K562 (cell line): ENCODE results near the gene CALR3. TPM values are rescaled to one million over a fixed set of nuclear protein-coding genes. Genes with fewer than 3 reads are reported as not detected.

Experiments
- ATAC-seq: fragments of 200-7000 bp; cut with Tn5 transposase; 3 replicates; pipeline ENCODE4 v1.9.1; 2020; ENCODE audit warnings: moderate library complexity
- BruUV-seq: library from RNA; stranded (reverse); fragments of 400-500 nt; replicated peaks from 2 replicates; lab custom pipeline; 2021; lab: Mats Ljungman, UMichigan
- CTCF ChIA-PET: fragments of 300-600 bp; formaldehyde crosslinking; extraction: SDS; loops from one replicate; lab custom pipeline; 2021; ENCODE audit warnings: low intra/inter-chr PET ratio; lab: Yijun Ruan, JAX
- POLR2A ChIA-PET: fragments of 300-600, 350-650 bp; sonication (Branson Sonifier 250); formaldehyde crosslinking; extraction: SDS; loops from one replicate; lab custom pipeline; 2021; ENCODE audit warnings: antibody characterized with exemption, inconsistent platforms; lab: Yijun Ruan, JAX
- DNase-seq, 4 experiments: peaks; one replicate each; pipeline versions ENCODE4 v3.0.0 to v3.0.0-alpha.2; 2011 to 2018; ENCODE audit warnings: low spot score in 3 of 4, mixed read lengths in 3 of 4; ENCODE audit errors: extremely low read depth in 1 of 4
- FAIRE-seq: peaks from 2 replicates; lab custom pipeline; 2011; peaks lifted over from hg19 to GRCh38; lab: Jason Lieb, UNC
- H2AFZ ChIP-seq: 2 replicates; pipeline ENCODE4 v1.6.0; 2011; ENCODE audit warnings: low read depth, low read length, control low read depth, inconsistent platforms
- H3K27ac ChIP-seq: fragments of 200-600 bp; 3 replicates; pipeline ENCODE4 v1.8.0; 2011; ENCODE audit warnings: low read depth, mild to moderate bottlenecking, control low read depth, inconsistent platforms, low read length, moderate library complexity, mixed read lengths; ENCODE audit errors: extremely low read depth
- H3K27me3 ChIP-seq, 2 experiments: fragments of 300-600 bp in 1 of 2; 2 replicates in 1 of 2; 3 replicates in 1 of 2; pipeline versions ENCODE4 v1.6.0 to v1.8.0; 2011; ENCODE audit warnings: inconsistent platforms in 2 of 2, low read length in 2 of 2, mild to moderate bottlenecking in 1 of 2, mixed read lengths in 1 of 2, moderate library complexity in 1 of 2; ENCODE audit not compliant: control insufficient read depth in 2 of 2, insufficient read depth in 2 of 2
- H3K36me3 ChIP-seq: fragments of 300-600 bp; 3 replicates; pipeline ENCODE4 v1.8.0; 2011; ENCODE audit warnings: mild to moderate bottlenecking, low read length, inconsistent platforms; ENCODE audit not compliant: control insufficient read depth, insufficient read depth
- H3K4me1 ChIP-seq, 2 experiments: fragments of 200-600 bp in 1 of 2; replicated peaks in 1 of 2; 2 replicates in 1 of 2; 3 replicates in 1 of 2; pipeline versions ENCODE4 v1.5.1 to v1.8.0; 2011; ENCODE audit warnings: inconsistent platforms in 2 of 2, low read length in 2 of 2, mild to moderate bottlenecking in 1 of 2, mixed read lengths in 1 of 2, moderate library complexity in 1 of 2; ENCODE audit not compliant: control insufficient read depth in 2 of 2, insufficient read depth in 2 of 2
- H3K4me2 ChIP-seq: 2 replicates; pipeline ENCODE4 v1.6.1; 2011; ENCODE audit warnings: low read length, control low read depth, inconsistent platforms, mixed read lengths; ENCODE audit not compliant: insufficient read depth
- H3K4me3 ChIP-seq: fragments of 200-600 bp; sonication (generic), shearing (Covaris generic); 2 replicates; pipeline ENCODE4 v1.5.1; 2016; ENCODE audit warnings: control low read depth, inconsistent platforms
- H3K79me2 ChIP-seq: fragments of 200-600 bp; 3 replicates; pipeline ENCODE4 v1.8.0; 2011; ENCODE audit warnings: low read length, inconsistent platforms; ENCODE audit not compliant: control insufficient read depth, insufficient read depth
- H3K9ac ChIP-seq, 2 experiments: 2 replicates each; pipeline versions ENCODE4 v1.6.0 to v1.6.1; 2011; ENCODE audit warnings: low read depth in 2 of 2, low read length in 2 of 2, control low read depth in 1 of 2, inconsistent platforms in 1 of 2, mild to moderate bottlenecking in 1 of 2, mixed read lengths in 1 of 2; ENCODE audit not compliant: insufficient read depth in 1 of 2
- H3K9me1 ChIP-seq: one replicate; pipeline ENCODE4 v1.6.0; 2011; ENCODE audit warnings: inconsistent platforms, mild to moderate bottlenecking, low read length, moderate library complexity; ENCODE audit not compliant: control insufficient read depth, insufficient read depth
- H3K9me3 ChIP-seq: replicated peaks from 2 replicates; pipeline ENCODE4 v1.5.1; 2011; ENCODE audit warnings: low read depth, low read length, inconsistent platforms; ENCODE audit not compliant: control insufficient read depth, insufficient read depth
- H4K20me1 ChIP-seq: replicated peaks from 2 replicates; pipeline ENCODE4 v1.6.1; 2011; ENCODE audit warnings: low read length, inconsistent platforms, mixed read lengths; ENCODE audit not compliant: control insufficient read depth, insufficient read depth
- ATF1 ChIP-seq, 2 experiments: fragments of 450-650 bp in 1 of 2; IDR thresholded peaks; 2 replicates each; pipeline ENCODE4 v1.6.1; 2016; ENCODE audit warnings: missing compliant biosample characterization in 1 of 2, missing genetic modification characterization in 1 of 2
- CCAR2 ChIP-seq: fragments of 200-400 bp; formaldehyde crosslinking; IDR thresholded peaks from 2 replicates; pipeline ENCODE4 v1.6.1; 2017; ENCODE audit warnings: mild to moderate bottlenecking, low read depth, low read length
- FIP1L1 ChIP-seq: fragments of 200-400 bp; formaldehyde crosslinking; IDR thresholded peaks from 2 replicates; pipeline ENCODE4 v1.6.1; 2018; ENCODE audit warnings: mild to moderate bottlenecking, low read depth, low read length; ENCODE audit not compliant: poor library complexity, severe bottlenecking
- KDM1A ChIP-seq, 2 experiments: fragments of 450-650 bp; IDR thresholded peaks; 2 replicates each; pipeline ENCODE4 v1.6.1; 2016; ENCODE audit warnings: mild to moderate bottlenecking in 2 of 2
- POLR2A ChIP-seq: fragments of 450-650 bp; conservative IDR thresholded peaks from 2 replicates; pipeline ENCODE4 v1.6.1; 2016
- POLR2AphosphoS5 ChIP-seq: IDR thresholded peaks from 2 replicates; pipeline ENCODE4 v1.6.1; 2011; ENCODE audit warnings: mild to moderate bottlenecking, low read depth, low read length, moderate library complexity; ENCODE audit not compliant: control insufficient read depth, insufficient read depth
- POLR2G ChIP-seq: fragments of 200-400 bp; formaldehyde crosslinking; IDR thresholded peaks from 2 replicates; pipeline ENCODE4 v1.6.1; 2017; ENCODE audit warnings: low read depth, mild to moderate bottlenecking, antibody characterized with exemption, low read length, moderate library complexity
- RBFOX2 ChIP-seq: fragments of 200-400 bp; formaldehyde crosslinking; IDR thresholded peaks from 2 replicates; pipeline ENCODE4 v1.6.1; 2017; ENCODE audit warnings: low read depth, mild to moderate bottlenecking, low read length, moderate library complexity
- ZNF766 ChIP-seq: fragments of 200-800 bp; sonication (Bioruptor generic); conservative IDR thresholded peaks from 2 replicates; pipeline ENCODE4 v1.6.1; 2016; ENCODE audit warnings: missing genetic modification characterization, missing compliant biosample characterization
- WGBS: fragments of 100-300 bp; shearing (Covaris generic); methylation state at CpG from one replicate; pipeline ENCODE4 v1.1.6; 2016; ENCODE audit warnings: low coverage, mixed read lengths; ENCODE audit not compliant: insufficient coverage; ENCODE audit errors: missing lambda C conversion rate; 5-methylcytosine and 5-hydroxymethylcytosine counted together
- in situ Hi-C: fragments of 300-500 bp; cut with MboI; formaldehyde crosslinking; loops from 4 replicates; pipeline ENCODE4 v1.15.0; 2018; ENCODE audit warnings: inconsistent platforms, mixed read lengths
- intact Hi-C: fragments of 100-400 bp; cut with micrococcal nuclease; formaldehyde crosslinking; loops from 2 replicates; pipeline ENCODE4 v1.14.2; 2022
- polyA plus RNA-seq, 8 experiments: library from polyadenylated mRNA; depleted of rRNA in 4 of 8; stranded (reverse) in 5 of 8; unstranded in 3 of 8; fragments of >200 nt; fragmentation: Nextera tagmentation in 2 of 8; fragmentation: Illumina TruSeq in 1 of 8; extraction: Ambion mirVana in 2 of 8; extraction: Trizol in 1 of 8; gene quantifications; 2 replicates each; pipeline versions ENCODE4 v1.2.1 to v1.2.3, GENCODE V29; 2011 to 2014; ENCODE audit warnings: inconsistent platforms in 1 of 8, missing spikeins in 1 of 8
- total RNA-seq, 7 experiments: library from RNA; depleted of rRNA in 6 of 7; stranded (reverse); fragments of >200 nt in 6 of 7; fragmentation: Illumina TruSeq in 2 of 7; extraction: Trizol in 2 of 7; gene quantifications; 2 replicates each; pipeline versions ENCODE4 v1.2.1 to v1.2.3, GENCODE V29; 2011 to 2021; ENCODE audit warnings: low replicate concordance in 1 of 7
- TF ChIP-seq, protein P1 (sequence below): sonication (generic); formaldehyde crosslinking; IDR thresholded peaks from 2 replicates; pipeline ENCODE4 v1.8.0; 2023; ENCODE audit warnings: missing genetic modification reagents, mild to moderate bottlenecking, borderline replicate concordance
- TF ChIP-seq, protein P2 (sequence below), 3 experiments: IDR thresholded peaks in 2 of 3; conservative IDR thresholded peaks in 1 of 3; 2 replicates each; pipeline ENCODE4 v1.5.1; 2011 to 2012; ENCODE audit warnings: low read length in 3 of 3, mild to moderate bottlenecking in 3 of 3, control low read depth in 2 of 3, improper control_type of control experiment in 1 of 3, inconsistent platforms in 1 of 3, low read depth in 1 of 3, mixed read lengths in 1 of 3, moderate library complexity in 1 of 3; ENCODE audit not compliant: insufficient read depth in 2 of 3

Gene CALR3
- total and polyA plus RNA-seq, 9 of the 15 experiments (the other 6 are each of a cell fraction or from before 2014, with no cell fraction given): 0.15 to 0.41 (median 0.22) TPM; not detected in 4

- no peaks in the 10 kb centered on the region for H3K9me1 ChIP-seq
- TF ChIP-seq, protein P1, sequence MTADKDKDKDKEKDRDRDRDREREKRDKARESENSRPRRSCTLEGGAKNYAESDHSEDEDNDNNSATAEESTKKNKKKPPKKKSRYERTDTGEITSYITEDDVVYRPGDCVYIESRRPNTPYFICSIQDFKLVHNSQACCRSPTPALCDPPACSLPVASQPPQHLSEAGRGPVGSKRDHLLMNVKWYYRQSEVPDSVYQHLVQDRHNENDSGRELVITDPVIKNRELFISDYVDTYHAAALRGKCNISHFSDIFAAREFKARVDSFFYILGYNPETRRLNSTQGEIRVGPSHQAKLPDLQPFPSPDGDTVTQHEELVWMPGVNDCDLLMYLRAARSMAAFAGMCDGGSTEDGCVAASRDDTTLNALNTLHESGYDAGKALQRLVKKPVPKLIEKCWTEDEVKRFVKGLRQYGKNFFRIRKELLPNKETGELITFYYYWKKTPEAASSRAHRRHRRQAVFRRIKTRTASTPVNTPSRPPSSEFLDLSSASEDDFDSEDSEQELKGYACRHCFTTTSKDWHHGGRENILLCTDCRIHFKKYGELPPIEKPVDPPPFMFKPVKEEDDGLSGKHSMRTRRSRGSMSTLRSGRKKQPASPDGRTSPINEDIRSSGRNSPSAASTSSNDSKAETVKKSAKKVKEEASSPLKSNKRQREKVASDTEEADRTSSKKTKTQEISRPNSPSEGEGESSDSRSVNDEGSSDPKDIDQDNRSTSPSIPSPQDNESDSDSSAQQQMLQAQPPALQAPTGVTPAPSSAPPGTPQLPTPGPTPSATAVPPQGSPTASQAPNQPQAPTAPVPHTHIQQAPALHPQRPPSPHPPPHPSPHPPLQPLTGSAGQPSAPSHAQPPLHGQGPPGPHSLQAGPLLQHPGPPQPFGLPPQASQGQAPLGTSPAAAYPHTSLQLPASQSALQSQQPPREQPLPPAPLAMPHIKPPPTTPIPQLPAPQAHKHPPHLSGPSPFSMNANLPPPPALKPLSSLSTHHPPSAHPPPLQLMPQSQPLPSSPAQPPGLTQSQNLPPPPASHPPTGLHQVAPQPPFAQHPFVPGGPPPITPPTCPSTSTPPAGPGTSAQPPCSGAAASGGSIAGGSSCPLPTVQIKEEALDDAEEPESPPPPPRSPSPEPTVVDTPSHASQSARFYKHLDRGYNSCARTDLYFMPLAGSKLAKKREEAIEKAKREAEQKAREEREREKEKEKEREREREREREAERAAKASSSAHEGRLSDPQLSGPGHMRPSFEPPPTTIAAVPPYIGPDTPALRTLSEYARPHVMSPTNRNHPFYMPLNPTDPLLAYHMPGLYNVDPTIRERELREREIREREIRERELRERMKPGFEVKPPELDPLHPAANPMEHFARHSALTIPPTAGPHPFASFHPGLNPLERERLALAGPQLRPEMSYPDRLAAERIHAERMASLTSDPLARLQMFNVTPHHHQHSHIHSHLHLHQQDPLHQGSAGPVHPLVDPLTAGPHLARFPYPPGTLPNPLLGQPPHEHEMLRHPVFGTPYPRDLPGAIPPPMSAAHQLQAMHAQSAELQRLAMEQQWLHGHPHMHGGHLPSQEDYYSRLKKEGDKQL (CRISPR knock-in tag): no peak
- TF ChIP-seq POLR2A (0 out of 2 replicates have a peak, but pooled peaks have one; percentile 9), KDM1A (IDR thresholded peaks at IDR 0.05) (no peak), RBFOX2 (no peak), CCAR2 (no peak), POLR2G (peak; percentile 72), ZNF766 (CRISPR knock-in tag) (no peak), ATF1 (CRISPR knock-in tag; IDR thresholded peaks at IDR 0.05) (no peak), ATF1 (tag; IDR thresholded peaks at IDR 0.05) (no peak), POLR2AphosphoS5 (0 out of 2 replicates have a peak, but pooled peaks have one; percentile 14), FIP1L1 (peak; percentile 11)
- TF ChIP-seq, protein P2, sequence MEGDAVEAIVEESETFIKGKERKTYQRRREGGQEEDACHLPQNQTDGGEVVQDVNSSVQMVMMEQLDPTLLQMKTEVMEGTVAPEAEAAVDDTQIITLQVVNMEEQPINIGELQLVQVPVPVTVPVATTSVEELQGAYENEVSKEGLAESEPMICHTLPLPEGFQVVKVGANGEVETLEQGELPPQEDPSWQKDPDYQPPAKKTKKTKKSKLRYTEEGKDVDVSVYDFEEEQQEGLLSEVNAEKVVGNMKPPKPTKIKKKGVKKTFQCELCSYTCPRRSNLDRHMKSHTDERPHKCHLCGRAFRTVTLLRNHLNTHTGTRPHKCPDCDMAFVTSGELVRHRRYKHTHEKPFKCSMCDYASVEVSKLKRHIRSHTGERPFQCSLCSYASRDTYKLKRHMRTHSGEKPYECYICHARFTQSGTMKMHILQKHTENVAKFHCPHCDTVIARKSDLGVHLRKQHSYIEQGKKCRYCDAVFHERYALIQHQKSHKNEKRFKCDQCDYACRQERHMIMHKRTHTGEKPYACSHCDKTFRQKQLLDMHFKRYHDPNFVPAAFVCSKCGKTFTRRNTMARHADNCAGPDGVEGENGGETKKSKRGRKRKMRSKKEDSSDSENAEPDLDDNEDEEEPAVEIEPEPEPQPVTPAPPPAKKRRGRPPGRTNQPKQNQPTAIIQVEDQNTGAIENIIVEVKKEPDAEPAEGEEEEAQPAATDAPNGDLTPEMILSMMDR (IDR thresholded peaks at IDR 0.05 in 2 of 3, conservative IDR thresholded peaks at IDR 0.05 in 1 of 3; ENCODE audit: insufficient read depth in 2 of 3, low read depth in 1 of 3, low read length in 3 of 3): 0 out of 6 replicates have a peak, but pooled peaks of 1 of the 3 experiments have one; percentile 20
- no peak overlapping the region for H3K27ac ChIP-seq
- no peaks in the 10 kb centered on the region for H3K27me3 ChIP-seq
- ATAC-seq (no peak), FAIRE-seq (no peak), DNase-seq (peak in 1 of 4 experiments; percentile 13)
- no peaks in the 10 kb centered on the region for H3K9me3 ChIP-seq
- CTCF ChIA-PET: no interaction called here
- peaks cover 9% of the 10 kb centered on the region; the same call in 1 of the 2 replicates for H4K20me1 ChIP-seq
- peaks cover 0 to 14% of the 10 kb centered on the region in 2 experiments; a peak in 2 of 5 replicates for H3K4me1 ChIP-seq
- POLR2A ChIA-PET: interaction anchor here (0.9 to 1.5 kb wide), 3 partner anchors 11 to 112 kb away, joined by 3 to 6 read pairs (median 4); no protein-coding TSS in a partner anchor
- intact Hi-C loops: no loop called here
- BruUV-seq: no TSS peak
- H3K79me2 ChIP-seq: no peaks in the 10 kb centered on the region
- H3K4me3 ChIP-seq: no peak overlapping the region
- H3K9ac ChIP-seq: no peak overlapping the region
- no peak overlapping the region for H2AFZ ChIP-seq
- H3K36me3 ChIP-seq: peaks cover 78% of the 10 kb centered on the region
- no peak overlapping the region for H3K4me2 ChIP-seq
- in situ Hi-C loops: no loop called here
- WGBS: 94% methylated on average over 24 of the region's 33 CpGs
Measured at GRCh38 chr19:16518483-16519229, 22.7 kb upstream of the CALR3 start.
